HG03439 (cell line): Measurements from ENCODE around the gene MRPL58.
"Not testable (repeated sequence)": the region's sequence is repeated elsewhere in the genome, so short reads cannot be mapped to it uniquely, and the experiment has no call there.

Experiments used
- ATAC-seq: cut with Tn5 transposase; IDR thresholded peaks from one replicate; pipeline ENCODE4 v1.9.1; 2021; ENCODE audit warnings: mild to moderate bottlenecking, moderate library complexity; ENCODE audit not compliant: unreplicated experiment

The MRPL58 gene

GRCh38 chr17:75011401-75012095, 922 bp upstream of the MRPL58 start:
- no peak for ATAC-seq

GRCh38 chr17:75012096-75012345, 449 bp upstream of the MRPL58 start:
- ATAC-seq, result no peak

GRCh38 chr17:75013092-75013559, 656 bp downstream of the MRPL58 start:
- ATAC-seq, result no peak

- ATAC-seq, result no peak
Measured at GRCh38 chr17:75019146-75019545, 6.7 kb downstream of the MRPL58 start.

- no peak for ATAC-seq
Measured at GRCh38 chr17:75019710-75020109, 7.2 kb downstream of the MRPL58 start.

GRCh38 chr17:75020331-75021110, 8.1 kb downstream of the MRPL58 start:
- ATAC-seq, result no peak

- no peak for ATAC-seq
Measured at GRCh38 chr17:75024686-75025397, 12.4 kb downstream of the MRPL58 start.

- not testable (repeated sequence) for ATAC-seq
Measured at GRCh38 chr17:75025398-75025734, 12.9 kb downstream of the MRPL58 start.

GRCh38 chr17:75026650-75027049, 14.2 kb downstream of the MRPL58 start:
- not testable (repeated sequence) for ATAC-seq

- no peak for ATAC-seq
Measured at GRCh38 chr17:75030161-75030560, 17.7 kb downstream of the MRPL58 start.

GRCh38 chr17:75031972-75032719, 19.7 kb downstream of the MRPL58 start:
- ATAC-seq, result no peak

GRCh38 chr17:75032720-75033280, 20.3 kb downstream of the MRPL58 start:
- ATAC-seq, result no peak

GRCh38 chr17:75033346-75034235, 21.1 kb downstream of the MRPL58 start:
- peak; percentile 46 for ATAC-seq

- ATAC-seq, result peak; percentile 57
Measured at GRCh38 chr17:75034236-75034908, 21.9 kb downstream of the MRPL58 start.

- ATAC-seq, result no peak
Measured at GRCh38 chr17:75036643-75037268, 24.3 kb downstream of the MRPL58 start.

- ATAC-seq, result no peak
Measured at GRCh38 chr17:75039238-75039637, 26.8 kb downstream of the MRPL58 start.

GRCh38 chr17:75041656-75042280, 29.3 kb downstream of the MRPL58 start:
- ATAC-seq, result no peak

GRCh38 chr17:75043789-75044188, 31.3 kb downstream of the MRPL58 start:
- not testable (repeated sequence) for ATAC-seq
